AG04450 (cell line): Measurements from ENCODE around the gene MLXIPL. TPM values are rescaled to one million over a fixed set of nuclear protein-coding genes. Genes with fewer than 3 reads are reported as not detected.

Experiments used
- CTCF ChIA-PET: fragments of 300-600, 350-600 bp; formaldehyde crosslinking; extraction: SDS; loops from one replicate; lab custom pipeline; 2022; ENCODE audit warnings: antibody characterized with exemption, inconsistent platforms; lab: Charles Lee
- POLR2A ChIA-PET: fragments of 350-600 bp; formaldehyde crosslinking; extraction: SDS; loops from one replicate; lab custom pipeline; 2021; ENCODE audit warnings: antibody characterized with exemption, inconsistent platforms; lab: Yijun Ruan, JAX
- DNase-seq: peaks from one replicate; pipeline ENCODE4 v3.0.0-alpha.2; 2011; ENCODE audit warnings: low read depth, low spot score
- H3K27ac ChIP-seq: one replicate; pipeline ENCODE4 v1.5.1; 2012; ENCODE audit warnings: low read depth, low read length, control low read depth
- H3K27me3 ChIP-seq: one replicate; pipeline ENCODE4 v1.6.0; 2012; ENCODE audit warnings: low read length; ENCODE audit not compliant: control insufficient read depth, insufficient read depth
- H3K4me3 ChIP-seq: 2 replicates; pipeline ENCODE4 v1.5.1; 2011; ENCODE audit warnings: mild to moderate bottlenecking, low read depth, low read length, control low read depth
- H3K9me3 ChIP-seq: 2 replicates; pipeline ENCODE4 v1.5.1; 2012; ENCODE audit warnings: low read length; ENCODE audit not compliant: control insufficient read depth, insufficient read depth
- polyA plus RNA-seq: library from polyadenylated mRNA; depleted of rRNA; stranded (reverse); fragments of >200 nt; gene quantifications from 2 replicates; pipeline ENCODE4 v1.2.3, GENCODE V29; 2011
- TF ChIP-seq, protein P1 (sequence below): IDR thresholded peaks from 2 replicates; pipeline ENCODE4 v1.5.1; 2011; ENCODE audit warnings: low read depth, low read length, control low read depth, inconsistent platforms

MLXIPL gene
- polyA plus RNA-seq, 1 experiment: not detected

DNA sequence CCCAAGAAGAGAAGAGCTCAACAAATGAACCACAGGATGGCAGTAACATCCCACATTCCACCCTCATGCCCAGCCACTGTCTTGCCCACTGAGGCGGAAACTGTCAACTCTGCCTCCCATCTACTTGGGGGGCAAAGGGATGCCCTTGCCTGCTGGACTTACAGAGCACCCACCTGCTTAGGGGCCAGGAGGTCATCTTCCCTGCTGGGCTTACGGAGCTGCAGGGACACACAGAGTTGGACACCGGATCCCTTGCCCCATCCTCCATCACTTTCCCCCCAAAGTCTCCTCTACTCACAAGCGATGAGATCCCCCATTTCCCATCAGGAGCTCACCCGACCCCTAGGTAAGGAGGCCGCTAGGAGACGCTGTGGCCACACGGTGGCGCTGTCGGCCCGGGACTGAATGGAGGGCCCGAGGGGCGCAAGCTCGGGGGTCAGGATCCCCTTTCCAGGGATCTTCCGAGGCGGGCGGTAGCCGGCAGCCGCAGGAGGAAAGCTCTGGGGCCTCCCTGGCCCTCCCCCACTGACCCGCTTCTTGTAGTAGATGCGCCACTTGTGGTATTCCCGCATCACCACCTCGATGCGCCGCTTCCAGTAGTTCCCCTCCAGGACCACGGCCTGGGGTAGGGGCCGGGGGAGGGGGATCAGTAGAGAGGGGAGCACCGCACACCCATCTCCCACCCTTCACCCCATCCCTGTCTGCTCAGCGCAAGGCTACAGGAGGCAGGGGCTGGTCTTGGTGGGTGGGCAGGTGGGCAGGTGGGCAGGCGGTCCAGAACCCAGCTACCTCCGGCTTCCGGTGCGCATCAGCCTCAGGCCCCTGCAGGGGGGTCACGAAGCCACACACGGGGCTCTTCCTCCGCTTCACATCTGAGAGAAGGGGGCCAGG is 17.3 kb downstream of the MLXIPL start:
- Histone ChIP-seq H3K4me3 (no peak overlapping the region; the same call in 1 of the 2 replicates), H3K27ac (no peak overlapping the region), H3K9me3 (no peaks in the 10 kb centered on the region; the same call in 1 of the 2 replicates), H3K27me3 (peaks cover 9% of the 10 kb centered on the region)
- ChIA-PET CTCF (interaction anchor here (0.5 to 6.2 kb wide), 40 partner anchors 9 to 420 kb away, joined by 3 to 93 read pairs (median 5); partner anchors contain the start of genes ABHD11, STX1A and VPS37D), POLR2A (interaction anchor here (0.6 to 1.4 kb wide), 5 partner anchors 9 to 118 kb away, joined by 3 to 7 read pairs (median 3); partner anchors contain the start of genes STX1A, TBL2 and VPS37D)
- TF ChIP-seq, protein P1, sequence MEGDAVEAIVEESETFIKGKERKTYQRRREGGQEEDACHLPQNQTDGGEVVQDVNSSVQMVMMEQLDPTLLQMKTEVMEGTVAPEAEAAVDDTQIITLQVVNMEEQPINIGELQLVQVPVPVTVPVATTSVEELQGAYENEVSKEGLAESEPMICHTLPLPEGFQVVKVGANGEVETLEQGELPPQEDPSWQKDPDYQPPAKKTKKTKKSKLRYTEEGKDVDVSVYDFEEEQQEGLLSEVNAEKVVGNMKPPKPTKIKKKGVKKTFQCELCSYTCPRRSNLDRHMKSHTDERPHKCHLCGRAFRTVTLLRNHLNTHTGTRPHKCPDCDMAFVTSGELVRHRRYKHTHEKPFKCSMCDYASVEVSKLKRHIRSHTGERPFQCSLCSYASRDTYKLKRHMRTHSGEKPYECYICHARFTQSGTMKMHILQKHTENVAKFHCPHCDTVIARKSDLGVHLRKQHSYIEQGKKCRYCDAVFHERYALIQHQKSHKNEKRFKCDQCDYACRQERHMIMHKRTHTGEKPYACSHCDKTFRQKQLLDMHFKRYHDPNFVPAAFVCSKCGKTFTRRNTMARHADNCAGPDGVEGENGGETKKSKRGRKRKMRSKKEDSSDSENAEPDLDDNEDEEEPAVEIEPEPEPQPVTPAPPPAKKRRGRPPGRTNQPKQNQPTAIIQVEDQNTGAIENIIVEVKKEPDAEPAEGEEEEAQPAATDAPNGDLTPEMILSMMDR: peak; percentile 95
- no peak for DNase-seq

- Histone ChIP-seq H3K27me3 (peaks cover 6% of the 10 kb centered on the region), H3K4me3 (no peak overlapping the region), H3K27ac (no peak overlapping the region), H3K9me3 (peaks cover 2% of the 10 kb centered on the region; the same call in 1 of the 2 replicates)
- TF ChIP-seq, protein P1: no peak
- no peak for DNase-seq
- POLR2A ChIA-PET: interaction anchor here (0.6 to 1.4 kb wide), 2 partner anchors 64 to 114 kb away, joined by 3 read pairs; partner anchors contain the start of gene STX1A
- CTCF ChIA-PET: interaction anchor here (0.8 to 6.2 kb wide), 11 partner anchors 11 to 1382 kb away, joined by 3 to 93 read pairs (median 12); partner anchors contain the start of gene VPS37D
Measured at GRCh38 chr7:73605601-73606220, 18.6 kb downstream of the MLXIPL start.

GRCh38 chr7:73602721-73603651 is 21.3 kb downstream of the MLXIPL start:
- CTCF ChIA-PET: interaction anchor here (0.6 to 0.9 kb wide), 3 partner anchors 102 to 254 kb away, joined by 3 to 7 read pairs (median 3); no protein-coding TSS in a partner anchor
- POLR2A ChIA-PET: no interaction called here
- Histone ChIP-seq H3K9me3 (peaks cover 2% of the 10 kb centered on the region; the same call in 1 of the 2 replicates), H3K27ac (no peak overlapping the region), H3K27me3 (peaks cover 14% of the 10 kb centered on the region), H3K4me3 (no peak overlapping the region)
- DNase-seq: no peak
- TF ChIP-seq, protein P1: no peak

DNA sequence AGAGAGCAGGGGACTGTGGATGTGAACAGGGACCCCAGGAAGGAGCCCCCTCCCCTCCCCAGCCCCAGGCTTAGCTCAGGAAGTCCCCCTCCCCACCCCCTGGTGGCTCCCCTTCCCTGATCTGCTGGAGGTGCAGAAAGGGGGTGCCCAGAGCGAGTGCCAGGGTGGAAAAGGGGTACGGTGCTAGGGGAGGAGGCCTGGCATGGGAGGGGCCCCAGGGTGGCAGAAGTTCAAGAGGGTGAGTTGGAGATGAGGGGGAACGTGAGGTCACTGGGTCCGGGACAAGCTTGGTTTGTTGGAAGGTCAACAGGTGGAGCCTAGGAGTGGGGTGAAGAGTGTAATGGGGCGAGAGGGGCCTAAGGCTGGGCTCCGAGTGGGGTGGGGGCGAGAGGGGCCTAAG is 24.4 kb downstream of the MLXIPL start:
- ChIA-PET POLR2A (no interaction called here), CTCF (interaction anchor here (0.7 kb wide), 1 partner anchor 16 kb away, joined by 7 read pairs; no protein-coding TSS in a partner anchor)
- TF ChIP-seq, protein P1: no peak
- Histone ChIP-seq H3K27ac (no peak overlapping the region), H3K4me3 (no peak overlapping the region), H3K27me3 (peaks cover 26% of the 10 kb centered on the region), H3K9me3 (peaks cover 2% of the 10 kb centered on the region; the same call in 1 of the 2 replicates)
- DNase-seq: no peak
